IPS-20b (cell line): ENCODE results near the gene CCDC93.

ENCODE experiments used
- H3K27ac ChIP-seq: one replicate; pipeline ENCODE4 v1.5.1; 2013; ENCODE audit warnings: low read length
- H3K27me3 ChIP-seq: 2 replicates; pipeline ENCODE4 v1.6.1; 2013; ENCODE audit warnings: mild to moderate bottlenecking, low read length, inconsistent platforms; ENCODE audit not compliant: insufficient read depth
- H3K36me3 ChIP-seq: 2 replicates; pipeline ENCODE4 v1.6.1; 2013; ENCODE audit warnings: low read depth, mild to moderate bottlenecking, inconsistent platforms, low read length, moderate library complexity; ENCODE audit not compliant: insufficient read depth
- H3K4me1 ChIP-seq: 2 replicates; pipeline ENCODE4 v1.6.1; 2013; ENCODE audit warnings: mild to moderate bottlenecking, control low read depth, inconsistent platforms, low read length, moderate library complexity; ENCODE audit not compliant: insufficient read depth
- H3K4me3 ChIP-seq: 2 replicates; pipeline ENCODE4 v1.5.1; 2013; ENCODE audit warnings: mild to moderate bottlenecking, low read length, inconsistent platforms
- H3K9ac ChIP-seq: 2 replicates; pipeline ENCODE4 v1.6.1; 2013; ENCODE audit warnings: low read depth, mild to moderate bottlenecking, inconsistent platforms, low read length, moderate library complexity
- H3K9me3 ChIP-seq: 2 replicates; pipeline ENCODE4 v1.6.1; 2013; ENCODE audit warnings: mild to moderate bottlenecking, low read depth, low read length, inconsistent platforms; ENCODE audit not compliant: insufficient read depth

CCDC93 gene

DNA sequence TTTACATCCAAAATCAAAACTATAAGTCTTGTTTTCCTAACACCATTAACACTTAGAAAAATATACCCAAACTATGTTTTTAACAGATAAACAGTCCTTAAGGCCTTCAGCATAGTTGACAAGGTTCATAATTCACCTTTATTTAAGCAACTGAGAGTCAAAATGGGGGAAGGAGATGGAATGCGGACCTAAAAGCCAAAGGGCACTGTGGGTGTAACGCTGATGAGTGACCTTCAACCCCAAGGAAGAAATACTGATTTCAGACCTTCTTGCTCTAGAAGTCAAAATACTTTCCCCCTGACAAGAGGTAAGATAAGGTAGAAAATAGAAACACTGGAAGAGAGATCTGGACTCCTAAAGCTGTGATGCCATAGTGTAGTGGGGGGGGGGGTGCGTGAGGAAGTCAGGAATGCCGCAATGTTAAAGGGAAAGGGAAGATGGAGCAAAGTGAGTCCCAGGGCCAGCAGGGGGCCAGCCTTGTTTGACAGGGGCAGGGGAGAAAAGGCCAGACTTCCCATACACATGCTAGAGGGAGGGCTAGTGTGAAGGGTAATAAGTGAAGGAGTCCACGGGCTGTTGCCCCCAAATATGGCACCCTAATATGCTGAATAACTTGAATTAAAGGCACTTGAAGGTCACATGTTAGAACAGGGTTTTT lies 31.4 kb downstream of the CCDC93 start:
- Histone ChIP-seq H3K27me3 (no peaks in the 10 kb centered on the region), H3K9ac (no peak overlapping the region), H3K36me3 (peaks cover 29% of the 10 kb centered on the region), H3K4me3 (no peak overlapping the region), H3K4me1 (peaks cover 7% of the 10 kb centered on the region; the same call in 1 of the 2 replicates), H3K9me3 (no peaks in the 10 kb centered on the region), H3K27ac (no peak overlapping the region)

DNA sequence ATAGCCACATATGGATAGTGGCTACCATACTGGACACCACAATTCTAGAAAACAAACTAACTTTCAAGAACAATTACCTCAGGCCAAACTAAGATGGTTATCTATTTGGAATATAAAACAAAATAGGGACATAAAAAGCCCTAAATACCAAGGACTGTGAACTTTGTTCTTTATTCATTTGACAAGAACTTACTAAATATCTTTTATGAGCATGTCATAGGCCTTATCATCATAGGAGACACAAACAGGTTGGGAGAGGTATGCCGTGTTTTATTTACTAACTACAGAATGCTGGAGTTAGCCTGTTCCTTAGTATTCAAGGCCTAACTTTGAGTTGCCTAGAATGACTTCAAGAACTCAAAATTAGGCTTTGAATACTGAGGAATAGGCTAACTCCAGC lies 32.1 kb downstream of the CCDC93 start:
- no peaks in the 10 kb centered on the region for H3K9me3 ChIP-seq
- H3K4me3 ChIP-seq: no peak overlapping the region
- H3K4me1 ChIP-seq: peaks cover 7% of the 10 kb centered on the region; the same call in 1 of the 2 replicates
- peaks cover 31% of the 10 kb centered on the region for H3K36me3 ChIP-seq
- H3K27me3 ChIP-seq: no peaks in the 10 kb centered on the region
- H3K9ac ChIP-seq: no peak overlapping the region
- H3K27ac ChIP-seq: no peak overlapping the region

DNA sequence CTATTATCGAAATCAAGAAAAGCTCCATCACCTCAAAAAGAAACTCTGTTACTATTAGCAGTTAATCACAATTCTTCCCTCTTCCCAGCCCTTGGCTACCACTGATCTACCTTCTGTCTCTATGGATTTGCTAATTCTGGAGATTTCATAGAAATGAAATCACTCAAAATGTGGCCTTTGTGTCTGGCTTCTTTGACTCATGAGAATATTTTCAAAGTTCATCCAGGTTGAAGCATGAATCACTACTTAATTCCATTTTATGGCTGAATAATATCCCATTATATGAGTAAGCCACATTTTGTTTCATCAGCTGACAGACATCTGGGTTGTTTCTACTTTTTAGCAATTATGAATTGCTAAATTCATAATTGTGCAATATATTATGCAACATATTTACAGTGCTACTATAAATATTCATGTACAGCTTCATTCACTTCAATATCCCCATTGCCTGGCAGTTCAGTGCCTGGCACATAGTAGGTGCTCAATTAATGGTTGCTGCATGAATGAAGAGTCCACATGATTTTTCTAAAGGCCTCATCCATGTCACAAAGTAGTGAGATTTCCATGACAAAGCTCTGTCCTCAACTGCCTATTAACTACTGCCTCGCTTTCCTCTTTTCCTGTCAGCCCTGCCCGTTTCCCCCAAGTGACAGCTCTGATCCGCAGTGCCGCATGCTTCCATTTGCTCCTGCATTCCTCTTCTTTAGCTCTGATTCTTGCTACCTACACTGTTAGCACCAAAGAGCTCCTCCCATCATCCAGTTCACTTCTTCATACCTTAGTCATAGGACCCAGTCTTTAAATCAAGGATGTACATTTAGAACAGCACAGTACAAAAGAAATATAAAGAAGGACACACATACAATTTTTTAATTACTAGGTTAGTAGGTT lies 32.8 kb downstream of the CCDC93 start:
- no peaks in the 10 kb centered on the region for H3K9me3 ChIP-seq
- no peak overlapping the region for H3K9ac ChIP-seq
- H3K27ac ChIP-seq: no peak overlapping the region
- H3K4me3 ChIP-seq: no peak overlapping the region
- H3K4me1 ChIP-seq: peaks cover 7% of the 10 kb centered on the region; the same call in 1 of the 2 replicates
- H3K27me3 ChIP-seq: no peaks in the 10 kb centered on the region
- H3K36me3 ChIP-seq: peaks cover 32% of the 10 kb centered on the region

DNA sequence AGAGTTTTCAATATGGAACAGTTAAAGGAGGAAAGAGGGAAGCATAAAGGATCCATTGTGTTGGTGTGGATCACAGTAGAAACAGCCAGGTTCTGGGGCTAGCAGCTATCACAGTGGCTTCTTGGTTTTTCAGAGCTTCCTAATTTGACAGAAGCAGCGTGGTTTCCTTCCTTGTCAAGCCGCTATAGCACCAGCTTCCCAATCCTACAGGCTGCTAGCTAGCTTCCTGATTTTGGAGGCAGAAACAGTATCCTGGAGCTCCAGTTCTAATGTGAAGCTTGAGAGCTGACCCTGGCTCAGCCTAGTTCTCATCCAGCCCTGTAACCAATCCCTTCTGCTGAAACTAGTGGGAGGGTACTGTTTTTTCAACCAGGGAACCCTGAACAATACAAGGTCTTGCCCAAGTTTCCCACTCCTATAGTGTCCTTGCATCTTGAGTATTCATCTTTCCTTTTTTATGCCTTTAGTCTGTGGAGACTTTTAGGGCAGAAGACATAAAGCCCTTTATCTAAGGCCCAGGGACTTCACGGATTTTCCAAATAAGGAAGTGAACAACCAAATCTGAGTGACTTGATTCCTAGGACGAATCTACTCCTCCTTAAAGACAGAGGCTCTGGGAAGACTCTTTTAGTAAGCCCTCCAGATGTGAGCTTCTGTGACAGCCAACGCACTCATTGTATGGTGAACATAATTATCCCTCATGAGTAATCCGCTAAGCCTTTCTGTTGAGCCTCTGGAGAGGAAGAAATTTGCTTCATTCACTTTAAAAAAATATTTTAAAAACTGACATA lies 33.8 kb downstream of the CCDC93 start:
- Histone ChIP-seq H3K4me1 (peaks cover 7% of the 10 kb centered on the region; the same call in 1 of the 2 replicates), H3K4me3 (no peak overlapping the region), H3K27ac (no peak overlapping the region), H3K9ac (no peak overlapping the region), H3K27me3 (no peaks in the 10 kb centered on the region), H3K36me3 (peaks cover 32% of the 10 kb centered on the region), H3K9me3 (no peaks in the 10 kb centered on the region)

DNA sequence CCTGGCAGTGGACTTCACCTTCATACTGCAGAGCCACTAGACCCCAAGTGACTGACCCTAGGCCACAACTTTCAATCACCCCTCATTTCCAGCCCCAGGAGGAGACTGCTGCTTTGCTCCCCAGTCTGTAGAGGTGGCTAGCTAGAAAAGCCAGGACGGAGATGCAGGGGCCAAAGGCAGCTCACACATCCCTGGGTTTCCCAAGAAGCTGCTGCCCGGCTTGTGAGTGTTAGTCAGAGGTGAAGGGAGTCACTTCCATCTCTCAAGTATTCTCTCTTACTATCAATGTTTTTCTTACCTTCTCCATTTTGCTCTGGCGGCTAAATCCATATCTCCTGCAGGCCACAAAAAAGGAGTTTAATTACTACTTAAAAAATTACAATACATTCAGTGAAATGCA lies 36.2 kb downstream of the CCDC93 start:
- Histone ChIP-seq H3K9me3 (no peaks in the 10 kb centered on the region), H3K36me3 (peaks cover 40% of the 10 kb centered on the region), H3K27me3 (no peaks in the 10 kb centered on the region), H3K4me1 (peaks cover 7% of the 10 kb centered on the region; the same call in 1 of the 2 replicates), H3K4me3 (no peak overlapping the region), H3K9ac (no peak overlapping the region), H3K27ac (no peak overlapping the region)

DNA sequence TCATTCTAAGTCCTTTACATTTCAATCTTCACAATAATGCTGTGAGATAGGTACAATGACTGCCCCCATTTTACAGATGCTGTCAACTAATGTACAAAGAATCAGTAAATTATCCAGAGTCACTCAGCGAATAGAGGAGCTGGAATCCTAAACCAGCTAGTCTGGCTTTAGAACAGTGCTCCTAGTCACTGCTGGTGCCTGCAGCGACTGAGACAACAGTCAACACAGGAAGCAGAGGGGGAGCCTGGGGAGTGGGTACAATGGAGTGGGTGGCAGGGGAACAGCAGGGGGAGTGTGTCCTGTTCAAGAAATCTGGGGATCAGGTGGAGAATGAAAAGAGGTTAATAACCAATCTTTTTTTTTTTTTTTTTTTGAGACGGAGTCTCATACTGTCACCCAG lies 37.3 kb downstream of the CCDC93 start:
- Histone ChIP-seq H3K27ac (no peak overlapping the region), H3K9ac (no peak overlapping the region), H3K9me3 (no peaks in the 10 kb centered on the region), H3K36me3 (peaks cover 40% of the 10 kb centered on the region), H3K4me1 (peaks cover 7% of the 10 kb centered on the region; the same call in 1 of the 2 replicates), H3K27me3 (no peaks in the 10 kb centered on the region), H3K4me3 (no peak overlapping the region)

DNA sequence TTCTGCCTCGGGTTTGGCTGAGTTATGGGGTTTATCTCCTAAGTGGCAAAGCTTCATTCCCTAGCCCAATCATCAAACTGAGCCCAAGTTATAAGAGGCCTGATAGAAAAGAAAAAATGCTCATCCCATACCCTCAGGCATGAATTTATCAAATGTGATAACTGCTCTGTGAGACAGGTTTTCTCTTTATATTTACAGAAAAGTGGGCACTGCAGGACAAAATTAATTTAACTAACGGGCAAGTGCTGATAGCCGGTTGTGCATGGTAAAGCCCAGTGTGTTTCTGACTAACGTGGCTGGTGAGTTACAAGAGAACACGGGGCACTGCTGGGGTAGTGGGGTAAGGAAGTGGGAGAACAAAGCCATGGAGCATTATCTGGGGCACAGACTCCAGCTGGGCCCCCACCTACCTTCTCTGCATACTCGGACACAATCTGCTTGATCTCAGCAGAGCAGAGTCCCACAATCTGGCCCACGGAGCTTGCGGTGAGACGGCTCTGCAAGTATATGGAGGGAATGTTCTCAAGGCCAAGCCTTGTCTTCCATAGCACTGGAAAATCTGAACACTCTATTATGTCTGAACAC lies 40.3 kb downstream of the CCDC93 start:
- Histone ChIP-seq H3K27me3 (no peaks in the 10 kb centered on the region), H3K9ac (no peak overlapping the region), H3K36me3 (peaks cover 53% of the 10 kb centered on the region), H3K4me1 (no peaks in the 10 kb centered on the region; the same call in 1 of the 2 replicates), H3K27ac (no peak overlapping the region), H3K4me3 (no peak overlapping the region), H3K9me3 (no peaks in the 10 kb centered on the region)

DNA sequence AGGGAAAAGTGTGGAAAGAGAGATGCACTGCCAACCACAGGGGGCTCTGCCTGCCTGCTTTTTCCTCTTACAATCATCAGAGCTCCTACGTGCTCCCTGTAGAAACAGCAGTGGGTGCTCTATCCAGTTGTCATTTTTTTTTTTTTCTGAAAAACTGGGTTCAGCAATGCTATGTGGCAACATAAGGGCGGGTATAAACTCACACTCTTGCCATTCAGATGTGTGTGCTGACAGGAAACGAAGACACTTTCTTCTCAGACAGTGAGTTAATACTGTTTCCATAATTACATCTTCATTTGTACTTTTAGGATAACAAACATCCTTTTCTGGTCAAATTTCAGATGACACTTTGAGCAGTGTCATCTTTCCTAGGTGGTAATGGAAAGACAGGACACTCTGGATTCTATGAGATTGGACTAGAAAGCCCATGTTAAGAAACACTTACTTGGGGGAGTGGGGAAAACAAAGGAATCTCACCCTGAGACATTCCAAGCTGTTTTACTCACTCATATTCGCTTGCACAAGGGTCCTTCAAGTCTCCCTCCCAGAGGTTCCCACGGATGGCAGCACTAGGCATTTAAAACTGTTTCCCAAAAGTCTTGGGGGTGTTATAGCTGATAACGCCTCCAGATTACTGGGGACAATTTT lies 41.3 kb downstream of the CCDC93 start:
- no peaks in the 10 kb centered on the region for H3K27me3 ChIP-seq
- H3K36me3 ChIP-seq: peaks cover 44% of the 10 kb centered on the region
- no peak overlapping the region for H3K9ac ChIP-seq
- H3K27ac ChIP-seq: no peak overlapping the region
- no peak overlapping the region for H3K4me3 ChIP-seq
- no peaks in the 10 kb centered on the region for H3K9me3 ChIP-seq
- no peaks in the 10 kb centered on the region for H3K4me1 ChIP-seq

DNA sequence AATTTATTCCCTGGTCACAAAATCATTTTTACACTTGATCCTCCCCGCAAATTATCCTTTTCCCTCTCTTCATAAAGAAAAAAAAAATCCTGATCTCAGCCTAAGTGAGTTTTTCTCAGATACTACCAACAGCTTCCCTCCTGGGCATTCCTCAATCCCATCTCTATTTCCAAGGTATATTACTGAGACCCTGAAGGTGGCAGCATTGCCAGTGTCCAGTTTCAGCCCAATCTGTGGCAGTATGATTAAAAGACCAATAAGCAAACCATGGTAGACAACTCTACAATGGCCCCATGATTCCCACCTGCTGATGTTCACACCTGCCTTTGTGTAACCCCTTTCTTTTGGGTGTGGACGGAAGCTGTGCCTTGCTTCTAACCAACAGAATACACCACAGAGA lies 45.1 kb downstream of the CCDC93 start:
- Histone ChIP-seq H3K4me3 (no peak overlapping the region), H3K27ac (no peak overlapping the region), H3K4me1 (no peaks in the 10 kb centered on the region), H3K9me3 (no peaks in the 10 kb centered on the region), H3K27me3 (no peaks in the 10 kb centered on the region), H3K9ac (no peak overlapping the region), H3K36me3 (peaks cover 22% of the 10 kb centered on the region)

DNA sequence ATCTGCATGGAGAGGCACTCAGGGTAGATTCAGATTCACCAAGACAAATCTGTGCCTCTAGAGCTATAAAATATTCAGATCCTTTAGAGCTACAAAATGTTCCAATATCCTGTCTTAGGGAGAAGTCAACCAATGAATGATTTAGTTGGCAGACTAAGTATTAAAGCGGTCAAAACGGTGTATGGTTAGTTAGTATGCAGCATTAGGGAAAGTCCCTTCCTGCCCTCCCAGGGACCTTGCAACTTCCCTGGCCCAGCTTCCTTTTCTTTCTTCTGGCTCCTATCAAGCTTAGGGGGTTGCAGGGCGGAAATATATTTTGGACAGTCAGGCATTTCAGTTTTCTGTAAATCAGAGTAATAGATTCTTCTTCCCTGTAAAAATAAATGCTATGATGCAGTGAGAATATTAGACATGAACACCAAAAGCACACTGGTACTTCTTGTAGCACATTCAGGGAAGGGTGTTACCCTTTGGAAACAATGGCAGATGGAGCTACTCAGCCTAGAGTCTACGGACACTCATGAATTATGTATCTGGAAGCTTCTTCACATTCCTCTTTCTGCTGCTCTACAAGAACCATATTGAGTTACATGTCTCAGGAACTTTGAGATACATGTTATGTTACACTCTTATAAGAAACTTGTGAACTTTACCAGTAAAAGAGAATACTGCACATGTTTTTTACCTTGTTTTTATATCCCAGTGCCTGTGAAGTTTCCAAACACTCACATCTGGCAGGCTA lies 45.7 kb downstream of the CCDC93 start:
- Histone ChIP-seq H3K9me3 (no peaks in the 10 kb centered on the region), H3K27me3 (no peaks in the 10 kb centered on the region), H3K27ac (no peak overlapping the region), H3K36me3 (peaks cover 16% of the 10 kb centered on the region), H3K4me3 (no peak overlapping the region), H3K9ac (no peak overlapping the region), H3K4me1 (no peaks in the 10 kb centered on the region)
